DND-41 (cell line): ENCODE results near the gene SND1.

ENCODE experiments used
- CTCF ChIP-seq: IDR thresholded peaks from 2 replicates; pipeline ENCODE4 v1.5.1; 2012; ENCODE audit warnings: borderline replicate concordance, low read length, moderate library complexity, mild to moderate bottlenecking; ENCODE audit not compliant: poor library complexity, severe bottlenecking; ENCODE audit errors: extremely low read depth
- EZH2 ChIP-seq: IDR thresholded peaks from 3 replicates; pipeline ENCODE4 v1.6.1; 2012; ENCODE audit warnings: borderline replicate concordance, low read depth, mild to moderate bottlenecking, moderate library complexity, low read length, inconsistent platforms; ENCODE audit not compliant: severe bottlenecking

- TF ChIP-seq CTCF = no peak
- no peak for TF ChIP-seq EZH2
These were observed 89.9 kb downstream of the SND1 start for GRCh38 chr7:127741764-127742375.
